Measurements from ENCODE around the gene ALOX15.
"Not testable (repeated sequence)": the region's sequence is repeated elsewhere in the genome, so short reads cannot be mapped to it uniquely, and the experiment has no call there.

ALOX15 gene

GRCh38 chr17:4626734-4627256 lies 14.7 kb downstream of the ALOX15 start:
- Histone ChIP-seq H3K36me3 (ENCODE audit: insufficient read depth, insufficient read length, low read length) (no peaks in the 10 kb centered on the region), H3K9ac (ENCODE audit: insufficient read length, low read depth) (no peak overlapping the region), H3K4me1 (ENCODE audit: insufficient read depth, insufficient read length) (peaks cover 2% of the 10 kb centered on the region), H3K9me3 (ENCODE audit: insufficient read depth, low read length) (no peaks in the 10 kb centered on the region), H3K4me3 (ENCODE audit: insufficient read length, low read depth) (no peak overlapping the region), H3K27me3 (ENCODE audit: insufficient read depth, insufficient read length) (no peaks in the 10 kb centered on the region)
- no peak for DNase-seq (ENCODE audit: low read depth, low spot score)
- no peak for TF ChIP-seq ZNF274 (IDR thresholded peaks at IDR 0.05; ENCODE audit: low read depth, low read length)
- TF ChIP-seq YY1 (IDR thresholded peaks at IDR 0.05; ENCODE audit: insufficient read depth, insufficient read length), result no peak
- no peak for TF ChIP-seq SUZ12 (IDR thresholded peaks at IDR 0.05; ENCODE audit: extremely low read depth, insufficient read depth, insufficient read length)

- DNase-seq (ENCODE audit: low read depth, low spot score), result no peak
- Histone ChIP-seq H3K9ac (ENCODE audit: insufficient read length, low read depth) (no peak overlapping the region), H3K4me1 (ENCODE audit: insufficient read depth, insufficient read length) (no peaks in the 10 kb centered on the region), H3K36me3 (ENCODE audit: insufficient read depth, insufficient read length, low read length) (no peaks in the 10 kb centered on the region), H3K4me3 (ENCODE audit: insufficient read length, low read depth) (no peak overlapping the region), H3K9me3 (ENCODE audit: insufficient read depth, low read length) (no peaks in the 10 kb centered on the region), H3K27me3 (ENCODE audit: insufficient read depth, insufficient read length) (no peaks in the 10 kb centered on the region)
- TF ChIP-seq YY1 (IDR thresholded peaks at IDR 0.05; ENCODE audit: insufficient read depth, insufficient read length), result no peak
- no peak for TF ChIP-seq ZNF274 (IDR thresholded peaks at IDR 0.05; ENCODE audit: low read depth, low read length)
- TF ChIP-seq SUZ12 (IDR thresholded peaks at IDR 0.05; ENCODE audit: extremely low read depth, insufficient read depth, insufficient read length), result no peak
Measured at GRCh38 chr17:4625181-4625617, 16.3 kb downstream of the ALOX15 start.

GRCh38 chr17:4624451-4624911 lies 17.0 kb downstream of the ALOX15 start:
- H3K36me3 ChIP-seq (ENCODE audit: insufficient read depth, insufficient read length, low read length); H3K4me3 ChIP-seq (ENCODE audit: insufficient read length, low read depth); H3K27me3 ChIP-seq (ENCODE audit: insufficient read depth, insufficient read length); H3K9ac ChIP-seq (ENCODE audit: insufficient read length, low read depth); DNase-seq (ENCODE audit: low read depth, low spot score); H3K9me3 ChIP-seq (ENCODE audit: insufficient read depth, low read length); H3K4me1 ChIP-seq (ENCODE audit: insufficient read depth, insufficient read length): not testable (repeated sequence)

- DNase-seq (ENCODE audit: low read depth, low spot score), result no peak
- Histone ChIP-seq H3K36me3 (ENCODE audit: insufficient read depth, insufficient read length, low read length) (no peaks in the 10 kb centered on the region), H3K9me3 (ENCODE audit: insufficient read depth, low read length) (no peaks in the 10 kb centered on the region), H3K9ac (ENCODE audit: insufficient read length, low read depth) (no peak overlapping the region), H3K27me3 (ENCODE audit: insufficient read depth, insufficient read length) (no peaks in the 10 kb centered on the region), H3K4me3 (ENCODE audit: insufficient read length, low read depth) (no peak overlapping the region), H3K4me1 (ENCODE audit: insufficient read depth, insufficient read length) (no peaks in the 10 kb centered on the region)
- no peak for TF ChIP-seq ZNF274 (IDR thresholded peaks at IDR 0.05; ENCODE audit: low read depth, low read length)
- TF ChIP-seq YY1 (IDR thresholded peaks at IDR 0.05; ENCODE audit: insufficient read depth, insufficient read length), result no peak
- no peak for TF ChIP-seq SUZ12 (IDR thresholded peaks at IDR 0.05; ENCODE audit: extremely low read depth, insufficient read depth, insufficient read length)
Measured at GRCh38 chr17:4623249-4623648, 18.2 kb downstream of the ALOX15 start.

- no peaks in the 10 kb centered on the region for H3K36me3 ChIP-seq (ENCODE audit: insufficient read depth, insufficient read length, low read length)
- H3K4me3 ChIP-seq (ENCODE audit: insufficient read length, low read depth), result no peak overlapping the region
- no peaks in the 10 kb centered on the region for H3K27me3 ChIP-seq (ENCODE audit: insufficient read depth, insufficient read length)
- H3K9ac ChIP-seq (ENCODE audit: insufficient read length, low read depth), result no peak overlapping the region
- H3K9me3 ChIP-seq (ENCODE audit: insufficient read depth, low read length), result no peaks in the 10 kb centered on the region
- DNase-seq (ENCODE audit: low read depth, low spot score), result no peak
- no peak for TF ChIP-seq SUZ12 (IDR thresholded peaks at IDR 0.05; ENCODE audit: extremely low read depth, insufficient read depth, insufficient read length)
- H3K4me1 ChIP-seq (ENCODE audit: insufficient read depth, insufficient read length), result no peaks in the 10 kb centered on the region
Measured at GRCh38 chr17:4622375-4622774, 19.1 kb downstream of the ALOX15 start.

- Histone ChIP-seq H3K9ac (ENCODE audit: insufficient read length, low read depth) (no peak overlapping the region), H3K36me3 (ENCODE audit: insufficient read depth, insufficient read length, low read length) (no peaks in the 10 kb centered on the region), H3K4me1 (ENCODE audit: insufficient read depth, insufficient read length) (no peaks in the 10 kb centered on the region), H3K9me3 (ENCODE audit: insufficient read depth, low read length) (no peaks in the 10 kb centered on the region), H3K4me3 (ENCODE audit: insufficient read length, low read depth) (no peak overlapping the region), H3K27me3 (ENCODE audit: insufficient read depth, insufficient read length) (no peaks in the 10 kb centered on the region)
- DNase-seq (ENCODE audit: low read depth, low spot score), result no peak
- TF ChIP-seq YY1 (IDR thresholded peaks at IDR 0.05; ENCODE audit: insufficient read depth, insufficient read length) (no peak), SUZ12 (IDR thresholded peaks at IDR 0.05; ENCODE audit: extremely low read depth, insufficient read depth, insufficient read length) (no peak), ZNF274 (IDR thresholded peaks at IDR 0.05; ENCODE audit: low read depth, low read length) (no peak)
Measured at GRCh38 chr17:4620531-4621101, 20.9 kb downstream of the ALOX15 start.

GRCh38 chr17:4617590-4618351 lies 23.7 kb downstream of the ALOX15 start:
- no peak overlapping the region for H3K9ac ChIP-seq (ENCODE audit: insufficient read length, low read depth)

More at GRCh38 chr17:4617590-4618351, 23.7 kb downstream of the ALOX15 start:
- Histone ChIP-seq H3K4me1 (ENCODE audit: insufficient read depth, insufficient read length) (no peaks in the 10 kb centered on the region), H3K36me3 (ENCODE audit: insufficient read depth, insufficient read length, low read length) (no peaks in the 10 kb centered on the region), H3K9me3 (ENCODE audit: insufficient read depth, low read length) (no peaks in the 10 kb centered on the region), H3K4me3 (ENCODE audit: insufficient read length, low read depth) (no peak overlapping the region), H3K27me3 (ENCODE audit: insufficient read depth, insufficient read length) (no peaks in the 10 kb centered on the region)
- DNase-seq (ENCODE audit: low read depth, low spot score), result no peak
- TF ChIP-seq SUZ12 (IDR thresholded peaks at IDR 0.05; ENCODE audit: extremely low read depth, insufficient read depth, insufficient read length) (no peak), YY1 (IDR thresholded peaks at IDR 0.05; ENCODE audit: insufficient read depth, insufficient read length) (no peak), ZNF274 (IDR thresholded peaks at IDR 0.05; ENCODE audit: low read depth, low read length) (no peak)
